Body of pancreas (tissue), 4 donors: ENCODE data around the gene ALG1L2. TPM values are rescaled to one million over a fixed set of nuclear protein-coding genes. Genes with fewer than 3 reads are reported as not detected.
"Not testable (repeated sequence)": the region's sequence is repeated elsewhere in the genome, so short reads cannot be mapped to it uniquely, and the experiment has no call there.

ENCODE experiments used
- ATAC-seq: fragments of 150-250 bp; one replicate; pipeline ENCODE4 v1.9.1; 2016
- DNase-seq, 4 donors: peaks; one replicate each; pipeline ENCODE4 v3.0.0-alpha.2; 2019
- H3K27ac ChIP-seq, 4 donors: fragments of 200-600 bp; sonication (generic); 1 replicate in 3 of 4; 2 replicates in 1 of 4; pipeline versions ENCODE4 v1.5.1 to v1.6.1; 2016 to 2019; ENCODE audit warnings: mild to moderate bottlenecking in 1 of 4, mixed read lengths in 1 of 4, moderate library complexity in 1 of 4
- H3K27me3 ChIP-seq, 2 donors: fragments of 200-600 bp; sonication (generic); one replicate each; pipeline ENCODE4 v1.6.0; 2016; ENCODE audit warnings: mild to moderate bottlenecking in 1 of 2
- H3K36me3 ChIP-seq, 2 donors: fragments of 200-600 bp; sonication (generic); replicated peaks in 1 of 2; 2 replicates each; pipeline ENCODE4 v1.5.1; 2016; ENCODE audit warnings: low read depth in 2 of 2; ENCODE audit not compliant: insufficient read depth in 1 of 2
- H3K4me1 ChIP-seq: fragments of 200-600 bp; sonication (generic); one replicate; pipeline ENCODE4 v1.6.0; 2016
- H3K4me3 ChIP-seq, 2 donors: fragments of 200-600 bp; sonication (generic); 1 replicate in 1 of 2; 2 replicates in 1 of 2; pipeline ENCODE4 v1.5.1; 2016 to 2019
- H3K9me3 ChIP-seq, 3 donors: fragments of 200-600 bp; sonication (generic); 1 replicate in 2 of 3; 2 replicates in 1 of 3; pipeline ENCODE4 v1.5.1; 2016
- CTCF ChIP-seq, 7 experiments: fragments of 450-650 bp in 4 of 7; fragments of 200-600 bp in 3 of 7; sonication (generic) in 3 of 7; IDR thresholded peaks; one replicate each; pipeline ENCODE4 v1.5.1; 2016 to 2019; ENCODE audit warnings: antibody characterized with exemption in 7 of 7
- POLR2A ChIP-seq, 3 donors: fragments of 450-650 bp; IDR thresholded peaks; one replicate each; pipeline ENCODE4 v1.6.1; 2016; ENCODE audit warnings: antibody characterized with exemption in 3 of 3, mild to moderate bottlenecking in 2 of 3
- WGBS, 2 donors: methylation state at CpG; one replicate each; pipeline ENCODE4 v1.1.5; 2017; 5-methylcytosine and 5-hydroxymethylcytosine counted together
- intact Hi-C: fragments of 100-400 bp; cut with DNase I; formaldehyde crosslinking; loops from one replicate; pipeline ENCODE4 v1.15.1; 2023
- total RNA-seq, 2 donors: library from RNA; depleted of rRNA; stranded (reverse); fragments of >200 nt; gene quantifications; one replicate each; pipeline ENCODE4 v1.1.0, GENCODE V29; 2016

ALG1L2 gene
- total RNA-seq, 2 donors from 2014 or later, result not detected

- H3K27ac ChIP-seq, result peak overlapping the region; percentile 16 to 85 (median 70)
- H3K36me3 ChIP-seq, result no peaks in the 10 kb centered on the region
- H3K4me1 ChIP-seq, result peaks cover 15% of the 10 kb centered on the region
- H3K4me3 ChIP-seq, result peak overlapping the region; percentile 80 to 90
- intact Hi-C loops, result no loop called here
- whole genome bisulfite sequencing, 2 donors, result 0 to 1% methylated on average over 16 to 42 of the region's 54 CpGs
- DNase-seq, result peak; percentile 99 to 100 (median 100)
- ATAC-seq, result peak; percentile 100
- H3K9me3 ChIP-seq, result no peaks in the 10 kb centered on the region
- TF ChIP-seq CTCF (IDR thresholded peaks at IDR 0.05), result no peak
- peak in 2 of 3 donors; percentile 23 to 43 for TF ChIP-seq POLR2A (IDR thresholded peaks at IDR 0.05)
- no peaks in the 10 kb centered on the region for H3K27me3 ChIP-seq
Measured at GRCh38 chr3:130111185-130111864, 29.7 kb downstream of the ALG1L2 start.

- peak in 2 of 3 donors; percentile 55 to 61 for TF ChIP-seq POLR2A (IDR thresholded peaks at IDR 0.05)
- H3K36me3 ChIP-seq, H3K9me3 ChIP-seq, intact Hi-C loops, H3K27me3 ChIP-seq: not testable (repeated sequence)
- peaks cover 15% of the 10 kb centered on the region for H3K4me1 ChIP-seq
- DNase-seq, result peak; percentile 62 to 100 (median 100)
- WGBS, 2 donors, result 2% methylated on average over 11 to 58 of the region's 63 CpGs
- peak; percentile 46 for ATAC-seq
- peak overlapping the region; percentile 62 to 85 (median 84) for H3K27ac ChIP-seq
- peak overlapping the region in 1 of 2 donors; percentile 56 for H3K4me3 ChIP-seq
Measured at GRCh38 chr3:130111865-130112747, 30.5 kb downstream of the ALG1L2 start.

GRCh38 chr3:130112748-130113073 is 31.1 kb downstream of the ALG1L2 start:
- H3K4me3 ChIP-seq, ATAC-seq, intact Hi-C loops, H3K36me3 ChIP-seq, DNase-seq, H3K9me3 ChIP-seq, H3K27me3 ChIP-seq: not testable (repeated sequence)
- Histone ChIP-seq H3K4me1 (peaks cover 15% of the 10 kb centered on the region), H3K27ac (peak overlapping the region; percentile 62 to 85 (median 84))
- 11 to 19% methylated on average over 7 of the region's 7 CpGs for WGBS, 2 donors

- H3K27me3 ChIP-seq, DNase-seq, H3K4me3 ChIP-seq, H3K36me3 ChIP-seq, H3K9me3 ChIP-seq, ATAC-seq, intact Hi-C loops, H3K27ac ChIP-seq: not testable (repeated sequence)
- H3K4me1 ChIP-seq, result peaks cover 10% of the 10 kb centered on the region
- WGBS, 2 donors, result 77 to 100% methylated on average over 2 of the region's 2 CpGs
Measured at GRCh38 chr3:130115400-130115799, 33.8 kb downstream of the ALG1L2 start.

- ATAC-seq (no peak), DNase-seq (no peak)
- Histone ChIP-seq H3K4me3 (no peak overlapping the region), H3K4me1 (no peaks in the 10 kb centered on the region), H3K9me3 (no peaks in the 10 kb centered on the region), H3K36me3 (no peaks in the 10 kb centered on the region), H3K27me3 (no peaks in the 10 kb centered on the region), H3K27ac (no peak overlapping the region)
- TF ChIP-seq POLR2A (IDR thresholded peaks at IDR 0.05) (no peak), CTCF (IDR thresholded peaks at IDR 0.05) (no peak)
- intact Hi-C loops, result no loop called here
Measured at GRCh38 chr3:130117933-130118332, 36.3 kb downstream of the ALG1L2 start.

- H3K36me3 ChIP-seq, H3K9me3 ChIP-seq, H3K27ac ChIP-seq, ATAC-seq, H3K4me3 ChIP-seq, H3K27me3 ChIP-seq, H3K4me1 ChIP-seq, intact Hi-C loops: not testable (repeated sequence)
- 43 to 55% methylated on average over 6 to 9 of the region's 9 CpGs for WGBS, 2 donors
- peak in 2 of 4 donors; percentile 21 to 32 for DNase-seq
Measured at GRCh38 chr3:130119824-130120223, 38.2 kb downstream of the ALG1L2 start.

- H3K4me1 ChIP-seq, H3K4me3 ChIP-seq, DNase-seq, H3K27me3 ChIP-seq, H3K9me3 ChIP-seq, intact Hi-C loops, ATAC-seq, H3K36me3 ChIP-seq, H3K27ac ChIP-seq: not testable (repeated sequence)
- 54 to 70% methylated on average over 3 of the region's 3 CpGs for WGBS, 2 donors
Measured at GRCh38 chr3:130120291-130120690, 38.7 kb downstream of the ALG1L2 start.

- H3K36me3 ChIP-seq, H3K4me3 ChIP-seq, H3K27me3 ChIP-seq, DNase-seq, H3K4me1 ChIP-seq, ATAC-seq, H3K9me3 ChIP-seq, intact Hi-C loops: not testable (repeated sequence)
- 47 to 53% methylated on average over 17 of the region's 17 CpGs for WGBS, 2 donors
- H3K27ac ChIP-seq, result peak overlapping the region in 1 of 4 donors; percentile 12
Measured at GRCh38 chr3:130122891-130123775, 41.5 kb downstream of the ALG1L2 start.

- H3K27me3 ChIP-seq, H3K4me3 ChIP-seq, H3K4me1 ChIP-seq, H3K27ac ChIP-seq, intact Hi-C loops, ATAC-seq, H3K9me3 ChIP-seq, DNase-seq, H3K36me3 ChIP-seq: not testable (repeated sequence)
- WGBS, 2 donors, result 71 to 77% methylated on average over 2 of the region's 2 CpGs
Measured at GRCh38 chr3:130125406-130125805, 43.8 kb downstream of the ALG1L2 start.
